HG03378 (cell line): ENCODE data around the gene FKBP3.
A peak's percentile ranks its signal among the peaks of the same experiment; 100 is the strongest.
"Not testable (repeated sequence)": the region's sequence is repeated elsewhere in the genome, so short reads cannot be mapped to it uniquely, and the experiment has no call there.

ENCODE experiments used
- ATAC-seq: cut with Tn5 transposase; IDR thresholded peaks from one replicate; pipeline ENCODE4 v1.9.1; 2021; ENCODE audit warnings: mild to moderate bottlenecking, moderate library complexity; ENCODE audit not compliant: unreplicated experiment

The FKBP3 gene

GRCh38 chr14:45134051-45134958, at the start of gene FKBP3:
FKBP3 (minus strand) TSS chr14:45134481; CDS start chr14:45134456, 25 bp downstream.
- peak; percentile 90 for ATAC-seq

- no peak for ATAC-seq
These were observed 47.5 kb upstream of the FKBP3 start for GRCh38 chr14:45181806-45182205.

GRCh38 chr14:45181329-45181728, 47.0 kb upstream of the FKBP3 start:
- ATAC-seq = no peak

GRCh38 chr14:45177076-45177475, 42.8 kb upstream of the FKBP3 start:
- ATAC-seq = no peak

GRCh38 chr14:45169906-45170305, 35.6 kb upstream of the FKBP3 start:
- ATAC-seq = no peak

- ATAC-seq = peak; percentile 72
These were observed 21.8 kb upstream of the FKBP3 start for GRCh38 chr14:45156067-45156466.

GRCh38 chr14:45150386-45150890, 16.2 kb upstream of the FKBP3 start:
- ATAC-seq = no peak

- ATAC-seq = no peak
These were observed 15.3 kb upstream of the FKBP3 start for GRCh38 chr14:45149602-45150001.

- no peak for ATAC-seq
These were observed 10.9 kb upstream of the FKBP3 start for GRCh38 chr14:45145214-45145613.

- ATAC-seq = peak; percentile 65
These were observed 10.4 kb upstream of the FKBP3 start for GRCh38 chr14:45144658-45145057.

- not testable (repeated sequence) for ATAC-seq
These were observed 7.8 kb upstream of the FKBP3 start for GRCh38 chr14:45142083-45142482.

GRCh38 chr14:45140661-45141187, 6.4 kb upstream of the FKBP3 start:
- no peak for ATAC-seq

- ATAC-seq = no peak
These were observed 2.1 kb upstream of the FKBP3 start for GRCh38 chr14:45136399-45136798.

- ATAC-seq = peak; percentile 47
These were observed 1.5 kb upstream of the FKBP3 start, which contains the start of gene FANCM for GRCh38 chr14:45135659-45136395. FANCM (plus strand) TSS chr14:45135930; CDS start chr14:45136032, 102 bp downstream.

- no peak for ATAC-seq
These were observed 875 bp upstream of the FKBP3 start for GRCh38 chr14:45135156-45135555.

- no peak for ATAC-seq
These were observed 614 bp downstream of the FKBP3 start for GRCh38 chr14:45133683-45134050.

GRCh38 chr14:45128963-45129629, 5.2 kb downstream of the FKBP3 start:
- no peak for ATAC-seq

- no peak for ATAC-seq
These were observed 8.5 kb downstream of the FKBP3 start for GRCh38 chr14:45125754-45126153.

GRCh38 chr14:45123271-45123670, 11.0 kb downstream of the FKBP3 start:
- ATAC-seq = no peak

- ATAC-seq = no peak
These were observed 14.2 kb downstream of the FKBP3 start for GRCh38 chr14:45120096-45120495.

- no peak for ATAC-seq
These were observed 15.7 kb downstream of the FKBP3 start for GRCh38 chr14:45118594-45118993.
